PC-9 (cell line): ENCODE data around the gene WNT8A. TPM values are rescaled to one million over a fixed set of nuclear protein-coding genes. Genes with fewer than 3 reads are reported as not detected.
"Not testable (repeated sequence)": the region's sequence is repeated elsewhere in the genome, so short reads cannot be mapped to it uniquely, and the experiment has no call there.

Experiments used
- BruUV-seq: library from RNA; stranded (reverse); fragments of 400-500 nt; replicated peaks from 2 replicates; lab custom pipeline; 2021; lab: Mats Ljungman, UMichigan
- CTCF ChIA-PET: fragments of 300-600 bp; sonication (Branson Sonifier 250); formaldehyde crosslinking; loops from one replicate; lab custom pipeline; 2022; ENCODE audit warnings: antibody characterized with exemption; lab: Charles Lee
- POLR2A ChIA-PET: fragments of 300-600 bp; sonication (Branson Sonifier 250); formaldehyde crosslinking; loops from one replicate; lab custom pipeline; 2022; ENCODE audit warnings: antibody characterized with exemption; ENCODE audit not compliant: unreplicated experiment; lab: Charles Lee
- DNase-seq, 2 experiments: peaks; one replicate each; pipeline versions ENCODE4 v3.0.0 to v3.0.0-alpha.2; 2015 to 2022; ENCODE audit warnings: mixed read lengths in 1 of 2
- H2AFZ ChIP-seq: fragments of 200-600 bp; sonication (generic); 2 replicates; pipeline ENCODE4 v1.8.1; 2017; ENCODE audit warnings: antibody characterized with exemption
- H3F3A ChIP-seq: fragments of 200-600 bp; sonication (generic); 2 replicates; pipeline ENCODE4 v1.8.1; 2017; ENCODE audit warnings: antibody characterized with exemption, mild to moderate bottlenecking, low read depth; ENCODE audit not compliant: insufficient read depth
- H3K27ac ChIP-seq: fragments of 200-600 bp; sonication (generic); 2 replicates; pipeline ENCODE4 v1.6.1; 2016; ENCODE audit warnings: mixed run types
- H3K27me3 ChIP-seq: fragments of 200-600 bp; sonication (generic); 2 replicates; pipeline ENCODE4 v1.6.1; 2016; ENCODE audit warnings: low read depth, mixed run types; ENCODE audit not compliant: insufficient read depth
- H3K36me3 ChIP-seq: fragments of 200-600 bp; sonication (generic); 2 replicates; pipeline ENCODE4 v1.6.1; 2016; ENCODE audit warnings: low read depth, mixed run types
- H3K4me1 ChIP-seq: fragments of 200-600 bp; sonication (generic); replicated peaks from 2 replicates; pipeline ENCODE4 v1.6.1; 2016; ENCODE audit warnings: mixed run types; ENCODE audit not compliant: insufficient read depth
- H3K4me2 ChIP-seq: fragments of 200-600 bp; sonication (generic); 2 replicates; pipeline ENCODE4 v1.6.1; 2017; ENCODE audit warnings: mixed run types
- H3K4me3 ChIP-seq: fragments of 200-600 bp; sonication (generic); 2 replicates; pipeline ENCODE4 v1.6.1; 2016; ENCODE audit warnings: mixed run types
- H3K79me2 ChIP-seq: fragments of 200-600 bp; sonication (generic); 2 replicates; pipeline ENCODE4 v1.6.1; 2017; ENCODE audit warnings: low read depth, mixed run types
- H3K9me2 ChIP-seq: fragments of 200-600 bp; sonication (generic); 2 replicates; pipeline ENCODE4 v1.8.1; 2017; ENCODE audit warnings: mild to moderate bottlenecking; ENCODE audit not compliant: insufficient read depth
- H3K9me3 ChIP-seq: fragments of 200-600 bp; sonication (generic); 2 replicates; pipeline ENCODE4 v1.8.1; 2016; ENCODE audit warnings: low read depth; ENCODE audit not compliant: insufficient read depth
- H4K20me1 ChIP-seq: fragments of 200-600 bp; sonication (generic); 2 replicates; pipeline ENCODE4 v1.8.1; 2017; ENCODE audit not compliant: insufficient read depth
- CTCF ChIP-seq: fragments of 200-600 bp; sonication (generic); conservative IDR thresholded peaks from 2 replicates; pipeline ENCODE4 v1.6.1; 2017; ENCODE audit warnings: mixed run types, antibody characterized with exemption, mild to moderate bottlenecking, moderate library complexity
- EZH2 ChIP-seq: fragments of 200-600 bp; sonication (generic); IDR thresholded peaks from 2 replicates; pipeline ENCODE4 v1.8.0; 2017; ENCODE audit warnings: antibody characterized with exemption, low read depth
- intact Hi-C: fragments of 100-400 bp; cut with micrococcal nuclease; formaldehyde crosslinking; loops from one replicate; pipeline ENCODE4 v1.10.0; 2022; ENCODE audit not compliant: unreplicated experiment
- total RNA-seq: library from RNA; stranded (reverse); gene quantifications from 2 replicates; pipeline ENCODE4 v1.2.3, GENCODE V29; 2021

WNT8A gene
- total RNA-seq, 1 experiment from 2014 or later = not detected

- Histone ChIP-seq H4K20me1 (no peaks in the 10 kb centered on the region), H2AFZ (no peak overlapping the region), H3K4me3 (no peak overlapping the region), H3K9me3 (no peaks in the 10 kb centered on the region), H3K27ac (no peak overlapping the region), H3K36me3 (no peaks in the 10 kb centered on the region), H3K4me2 (no peak overlapping the region), H3F3A (no peaks in the 10 kb centered on the region), H3K27me3 (no peaks in the 10 kb centered on the region), H3K79me2 (no peaks in the 10 kb centered on the region), H3K9me2 (no peaks in the 10 kb centered on the region), H3K4me1 (no peaks in the 10 kb centered on the region)
- TF ChIP-seq CTCF = no peak
- TF ChIP-seq EZH2 = no peak
- BruUV-seq = no TSS peak
- intact Hi-C loops = no loop called here
- DNase-seq = no peak
- ChIA-PET CTCF (no interaction called here), POLR2A (no interaction called here)
These were observed 32.2 kb upstream of the WNT8A start for GRCh38 chr5:138051441-138052296.

- not testable (repeated sequence) for BruUV-seq
These were observed 31.1 kb upstream of the WNT8A start for GRCh38 chr5:138052718-138053117.

GRCh38 chr5:138053554-138053953, 30.3 kb upstream of the WNT8A start:
- no TSS peak for BruUV-seq
- intact Hi-C loops = no loop called here
- Histone ChIP-seq H3K4me1 (no peaks in the 10 kb centered on the region), H3K9me3 (no peaks in the 10 kb centered on the region), H2AFZ (no peak overlapping the region), H3K79me2 (no peaks in the 10 kb centered on the region), H3F3A (no peaks in the 10 kb centered on the region), H3K9me2 (no peaks in the 10 kb centered on the region), H3K4me3 (no peak overlapping the region), H3K27ac (no peak overlapping the region), H3K27me3 (no peaks in the 10 kb centered on the region), H3K4me2 (no peak overlapping the region), H3K36me3 (no peaks in the 10 kb centered on the region), H4K20me1 (no peaks in the 10 kb centered on the region)
- TF ChIP-seq CTCF (no peak), EZH2 (no peak)
- DNase-seq = no peak
- CTCF ChIA-PET = no interaction called here
- POLR2A ChIA-PET = no interaction called here

More at GRCh38 chr5:138052718-138053117, 31.1 kb upstream of the WNT8A start:
- H4K20me1 ChIP-seq, DNase-seq, H3K4me1 ChIP-seq, H3K9me2 ChIP-seq, CTCF ChIA-PET, H3F3A ChIP-seq, H3K79me2 ChIP-seq, H3K36me3 ChIP-seq, H3K4me2 ChIP-seq, H2AFZ ChIP-seq, H3K9me3 ChIP-seq, H3K27ac ChIP-seq, intact Hi-C loops, H3K4me3 ChIP-seq, H3K27me3 ChIP-seq: not testable (repeated sequence)
- POLR2A ChIA-PET = interaction anchor here (0.6 kb wide), 1 partner anchor 96 kb away, joined by 3 read pairs; no protein-coding TSS in a partner anchor
